ENCODE data around the gene SH3GLB1. TPM values are rescaled to one million over a fixed set of nuclear protein-coding genes. Genes with fewer than 3 reads are reported as not detected.

Gene SH3GLB1
- total and polyA plus RNA-seq, 4 donors = 57.7 to 114 (median 89.6) TPM

DNA sequence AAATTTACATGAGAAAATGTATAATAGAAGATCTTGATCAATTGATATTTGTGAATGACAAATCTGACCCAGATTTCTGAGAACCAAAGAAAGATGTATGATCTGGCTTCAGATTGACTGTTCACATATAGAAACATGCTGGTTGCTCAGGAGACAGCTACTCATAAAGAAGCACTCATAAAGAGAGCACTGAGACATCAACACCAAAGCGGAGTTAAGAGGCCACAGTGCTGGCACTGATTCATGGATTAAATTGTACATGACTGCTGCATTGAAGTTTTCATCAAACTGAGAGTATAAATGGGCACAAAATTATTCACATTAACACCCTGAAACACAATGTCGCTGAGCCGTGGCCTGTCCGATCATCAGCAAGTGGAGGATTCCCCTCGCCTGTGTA lies 46.2 kb downstream of the SH3GLB1 start:
- Histone ChIP-seq H3K27me3 (ENCODE audit: control insufficient read depth, insufficient read depth, low read length) (no peaks in the 10 kb centered on the region), H3K36me3 (ENCODE audit: control insufficient read depth, insufficient read depth, low read length) (peaks cover 4% of the 10 kb centered on the region), H3K4me1 (ENCODE audit: control insufficient read depth, insufficient read depth, low read length) (no peaks in the 10 kb centered on the region), H3K27ac (ENCODE audit: low read depth, low read length) (no peak overlapping the region), H3K4me3 (ENCODE audit: low read depth, low read length) (no peak overlapping the region), H3K9me3 (ENCODE audit: control insufficient read depth, insufficient read depth, low read length) (no peaks in the 10 kb centered on the region)
- DNase-seq (ENCODE audit: low read depth in 4 of 6, low spot score in 6 of 6) = no peak
- WGBS (ENCODE audit: insufficient coverage) = 95% methylated on average over 4 of the region's 5 CpGs

GRCh38 chr1:86751923-86752322 lies 47.5 kb downstream of the SH3GLB1 start:
- no peaks in the 10 kb centered on the region for H3K9me3 ChIP-seq (ENCODE audit: control insufficient read depth, insufficient read depth, low read length)
- peaks cover 2% of the 10 kb centered on the region for H3K4me1 ChIP-seq (ENCODE audit: control insufficient read depth, insufficient read depth, low read length)
- no peaks in the 10 kb centered on the region for H3K27me3 ChIP-seq (ENCODE audit: control insufficient read depth, insufficient read depth, low read length)
- no peak for DNase-seq (ENCODE audit: low read depth in 4 of 6, low spot score in 6 of 6)
- H3K36me3 ChIP-seq (ENCODE audit: control insufficient read depth, insufficient read depth, low read length) = no peaks in the 10 kb centered on the region
- no peak overlapping the region for H3K4me3 ChIP-seq (ENCODE audit: low read depth, low read length)
- whole genome bisulfite sequencing (ENCODE audit: insufficient coverage) = 48% methylated on average over 4 of the region's 6 CpGs
- no peak overlapping the region for H3K27ac ChIP-seq (ENCODE audit: low read depth, low read length)

DNA sequence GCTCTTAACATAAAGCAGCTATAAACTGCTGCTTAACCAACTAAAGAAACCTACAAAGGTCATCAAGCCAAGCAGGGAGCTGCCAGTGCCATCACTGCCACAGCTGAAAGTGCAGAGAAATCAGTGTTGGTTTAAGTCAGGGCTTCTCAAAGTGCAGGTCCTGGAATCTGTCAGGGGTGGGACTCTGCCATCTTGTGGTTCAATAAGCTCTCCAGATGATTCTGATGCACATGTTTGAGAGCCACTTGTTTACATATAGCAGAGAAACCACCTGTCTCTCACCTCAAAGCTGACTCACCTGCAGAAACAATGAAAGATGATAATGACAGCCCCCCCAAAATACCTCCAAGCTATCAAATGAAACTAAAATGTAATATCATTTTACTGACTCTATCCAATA lies 49.3 kb downstream of the SH3GLB1 start:
- Histone ChIP-seq H3K27ac (ENCODE audit: low read depth, low read length) (no peak overlapping the region), H3K4me3 (ENCODE audit: low read depth, low read length) (no peak overlapping the region), H3K36me3 (ENCODE audit: control insufficient read depth, insufficient read depth, low read length) (no peaks in the 10 kb centered on the region), H3K9me3 (ENCODE audit: control insufficient read depth, insufficient read depth, low read length) (no peaks in the 10 kb centered on the region), H3K27me3 (ENCODE audit: control insufficient read depth, insufficient read depth, low read length) (no peaks in the 10 kb centered on the region), H3K4me1 (ENCODE audit: control insufficient read depth, insufficient read depth, low read length) (peaks cover 13% of the 10 kb centered on the region)
- no peak for DNase-seq (ENCODE audit: low read depth in 4 of 6, low spot score in 6 of 6)

GRCh38 chr1:86754265-86754974 lies 50.0 kb downstream of the SH3GLB1 start:
- 81% methylated on average over 1 of the region's 4 CpGs for WGBS (ENCODE audit: insufficient coverage)
- H3K27me3 ChIP-seq (ENCODE audit: control insufficient read depth, insufficient read depth, low read length) = no peaks in the 10 kb centered on the region
- peaks cover 13% of the 10 kb centered on the region for H3K4me1 ChIP-seq (ENCODE audit: control insufficient read depth, insufficient read depth, low read length)
- H3K27ac ChIP-seq (ENCODE audit: low read depth, low read length) = no peak overlapping the region
- H3K4me3 ChIP-seq (ENCODE audit: low read depth, low read length) = no peak overlapping the region
- H3K36me3 ChIP-seq (ENCODE audit: control insufficient read depth, insufficient read depth, low read length) = no peaks in the 10 kb centered on the region
- H3K9me3 ChIP-seq (ENCODE audit: control insufficient read depth, insufficient read depth, low read length) = no peaks in the 10 kb centered on the region
- DNase-seq (ENCODE audit: low read depth in 4 of 6, low spot score in 6 of 6) = no peak

GRCh38 chr1:86756062-86756406 lies 51.7 kb downstream of the SH3GLB1 start:
- Histone ChIP-seq H3K27me3 (ENCODE audit: control insufficient read depth, insufficient read depth, low read length) (no peaks in the 10 kb centered on the region), H3K36me3 (ENCODE audit: control insufficient read depth, insufficient read depth, low read length) (no peaks in the 10 kb centered on the region), H3K27ac (ENCODE audit: low read depth, low read length) (no peak overlapping the region), H3K9me3 (ENCODE audit: control insufficient read depth, insufficient read depth, low read length) (no peaks in the 10 kb centered on the region), H3K4me1 (ENCODE audit: control insufficient read depth, insufficient read depth, low read length) (peaks cover 13% of the 10 kb centered on the region), H3K4me3 (ENCODE audit: low read depth, low read length) (no peak overlapping the region)
- no peak for DNase-seq (ENCODE audit: low read depth in 4 of 6, low spot score in 6 of 6)

DNA sequence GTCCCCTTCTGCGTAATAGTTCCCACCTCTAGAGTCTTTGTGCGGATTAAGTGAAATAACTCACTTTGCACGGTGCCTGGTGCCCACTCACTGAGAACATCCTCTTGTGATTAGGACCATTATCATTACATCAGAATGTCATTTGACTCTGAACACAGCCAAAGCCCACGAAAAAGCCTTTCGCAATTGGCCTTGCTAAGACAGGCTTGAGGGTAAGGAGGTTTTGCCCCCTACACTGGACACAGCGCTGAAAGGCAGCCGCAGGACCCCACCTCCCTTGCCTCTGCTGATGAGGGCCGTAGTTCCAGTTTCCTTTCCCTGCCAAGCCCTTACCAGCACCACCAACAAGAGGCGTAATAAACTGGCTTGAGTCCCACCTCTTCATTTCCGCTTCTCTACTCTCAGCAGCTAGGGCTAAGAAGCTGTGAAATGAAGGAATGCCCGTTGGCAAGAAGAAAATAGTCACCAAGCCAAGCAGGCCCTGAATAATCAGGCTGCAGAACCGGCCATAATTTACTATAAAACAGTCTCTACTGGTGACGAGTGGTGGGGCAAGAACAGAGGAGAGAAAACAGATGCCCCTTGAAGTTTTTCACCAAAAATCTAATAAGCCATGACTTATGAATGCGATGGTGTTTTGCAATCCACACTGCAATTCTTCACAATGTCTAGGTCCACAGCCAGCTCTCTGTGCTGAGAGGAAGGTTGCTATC lies 53.1 kb downstream of the SH3GLB1 start:
- Histone ChIP-seq H3K4me3 (ENCODE audit: low read depth, low read length) (no peak overlapping the region), H3K27me3 (ENCODE audit: control insufficient read depth, insufficient read depth, low read length) (no peaks in the 10 kb centered on the region), H3K36me3 (ENCODE audit: control insufficient read depth, insufficient read depth, low read length) (no peaks in the 10 kb centered on the region), H3K9me3 (ENCODE audit: control insufficient read depth, insufficient read depth, low read length) (no peaks in the 10 kb centered on the region), H3K4me1 (ENCODE audit: control insufficient read depth, insufficient read depth, low read length) (peaks cover 13% of the 10 kb centered on the region), H3K27ac (ENCODE audit: low read depth, low read length) (peak overlapping the region; percentile 12)
- DNase-seq (ENCODE audit: low read depth in 4 of 6, low spot score in 6 of 6) = peak; percentile 4 to 78 (median 40)
- WGBS (ENCODE audit: insufficient coverage) = 67% methylated on average over 6 of the region's 14 CpGs

- Histone ChIP-seq H3K27ac (ENCODE audit: low read depth, low read length) (no peak overlapping the region), H3K36me3 (ENCODE audit: control insufficient read depth, insufficient read depth, low read length) (no peaks in the 10 kb centered on the region), H3K27me3 (ENCODE audit: control insufficient read depth, insufficient read depth, low read length) (no peaks in the 10 kb centered on the region), H3K4me1 (ENCODE audit: control insufficient read depth, insufficient read depth, low read length) (peaks cover 13% of the 10 kb centered on the region), H3K4me3 (ENCODE audit: low read depth, low read length) (no peak overlapping the region), H3K9me3 (ENCODE audit: control insufficient read depth, insufficient read depth, low read length) (no peaks in the 10 kb centered on the region)
- 100% methylated on average over 2 of the region's 3 CpGs for WGBS (ENCODE audit: insufficient coverage)
- DNase-seq (ENCODE audit: low read depth in 4 of 6, low spot score in 6 of 6) = no peak
Observed at GRCh38 chr1:86758570-86758969, 54.2 kb downstream of the SH3GLB1 start.

- Histone ChIP-seq H3K4me1 (ENCODE audit: control insufficient read depth, insufficient read depth, low read length) (peaks cover 13% of the 10 kb centered on the region), H3K9me3 (ENCODE audit: control insufficient read depth, insufficient read depth, low read length) (no peaks in the 10 kb centered on the region), H3K27me3 (ENCODE audit: control insufficient read depth, insufficient read depth, low read length) (no peaks in the 10 kb centered on the region), H3K36me3 (ENCODE audit: control insufficient read depth, insufficient read depth, low read length) (no peaks in the 10 kb centered on the region), H3K27ac (ENCODE audit: low read depth, low read length) (no peak overlapping the region), H3K4me3 (ENCODE audit: low read depth, low read length) (no peak overlapping the region)
- no peak for DNase-seq (ENCODE audit: low read depth in 4 of 6, low spot score in 6 of 6)
- no CpG with 5 or more reads among the region's 1 CpG for WGBS (ENCODE audit: insufficient coverage)
Observed at GRCh38 chr1:86760199-86760598, 55.8 kb downstream of the SH3GLB1 start.

DNA sequence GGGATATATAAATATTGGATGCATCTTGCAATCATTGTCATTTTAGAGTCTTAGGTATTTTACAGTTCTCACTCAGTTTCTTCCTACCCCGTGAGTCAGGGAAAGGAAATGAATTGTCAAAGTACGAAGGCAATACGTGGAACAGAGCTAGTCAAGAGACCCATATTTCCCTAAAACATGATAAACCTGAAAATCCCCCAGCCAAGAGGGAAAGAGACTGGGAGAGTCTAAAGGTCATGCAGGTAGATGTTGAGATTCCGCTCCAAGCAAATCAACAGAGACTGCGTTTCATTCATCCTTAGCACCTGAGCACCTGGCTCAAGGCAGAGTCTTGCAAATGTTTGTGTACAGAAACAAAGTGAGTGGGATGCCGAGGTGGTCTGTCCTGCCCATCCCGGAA lies 58.0 kb downstream of the SH3GLB1 start:
- H3K27ac ChIP-seq (ENCODE audit: low read depth, low read length) = no peak overlapping the region
- no peaks in the 10 kb centered on the region for H3K36me3 ChIP-seq (ENCODE audit: control insufficient read depth, insufficient read depth, low read length)
- H3K4me1 ChIP-seq (ENCODE audit: control insufficient read depth, insufficient read depth, low read length) = peaks cover 7% of the 10 kb centered on the region
- H3K4me3 ChIP-seq (ENCODE audit: low read depth, low read length) = no peak overlapping the region
- WGBS (ENCODE audit: insufficient coverage) = 95% methylated on average over 4 of the region's 7 CpGs
- no peak for DNase-seq (ENCODE audit: low read depth in 4 of 6, low spot score in 6 of 6)
- no peaks in the 10 kb centered on the region for H3K9me3 ChIP-seq (ENCODE audit: control insufficient read depth, insufficient read depth, low read length)
- no peaks in the 10 kb centered on the region for H3K27me3 ChIP-seq (ENCODE audit: control insufficient read depth, insufficient read depth, low read length)

DNA sequence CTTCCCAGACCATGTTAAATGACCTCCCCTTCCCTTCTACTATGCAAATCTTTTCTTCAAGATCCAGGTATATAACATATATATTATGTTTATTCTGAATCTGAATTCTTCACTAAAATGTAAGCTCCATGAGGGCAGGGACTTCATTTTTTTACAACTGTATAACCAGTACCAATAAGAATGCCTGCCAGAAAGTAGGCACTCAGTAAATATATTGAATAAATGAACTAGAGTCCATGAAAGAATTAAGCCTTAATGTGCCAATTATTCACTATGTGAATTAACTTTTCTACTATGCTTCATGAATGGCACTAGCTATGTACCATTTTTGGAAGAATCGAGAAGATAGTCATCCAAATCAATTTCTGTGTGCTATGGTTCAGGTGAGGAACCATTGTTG lies 60.1 kb downstream of the SH3GLB1 start:
- Histone ChIP-seq H3K9me3 (ENCODE audit: control insufficient read depth, insufficient read depth, low read length) (no peaks in the 10 kb centered on the region), H3K4me3 (ENCODE audit: low read depth, low read length) (no peak overlapping the region), H3K4me1 (ENCODE audit: control insufficient read depth, insufficient read depth, low read length) (no peaks in the 10 kb centered on the region), H3K27me3 (ENCODE audit: control insufficient read depth, insufficient read depth, low read length) (no peaks in the 10 kb centered on the region), H3K27ac (ENCODE audit: low read depth, low read length) (no peak overlapping the region), H3K36me3 (ENCODE audit: control insufficient read depth, insufficient read depth, low read length) (no peaks in the 10 kb centered on the region)
- DNase-seq (ENCODE audit: low read depth in 4 of 6, low spot score in 6 of 6) = no peak
- WGBS (ENCODE audit: insufficient coverage) = no CpG with 5 or more reads among the region's 1 CpG
